GM21360 (cell line): ENCODE results near the gene OR6K3.
"Not testable (repeated sequence)": the region's sequence is repeated elsewhere in the genome, so short reads cannot be mapped to it uniquely, and the experiment has no call there.

Experiments
- ATAC-seq: cut with Tn5 transposase; IDR thresholded peaks from one replicate; pipeline ENCODE4 v1.9.1; 2021; ENCODE audit warnings: mild to moderate bottlenecking, moderate library complexity; ENCODE audit not compliant: unreplicated experiment

The OR6K3 gene

DNA sequence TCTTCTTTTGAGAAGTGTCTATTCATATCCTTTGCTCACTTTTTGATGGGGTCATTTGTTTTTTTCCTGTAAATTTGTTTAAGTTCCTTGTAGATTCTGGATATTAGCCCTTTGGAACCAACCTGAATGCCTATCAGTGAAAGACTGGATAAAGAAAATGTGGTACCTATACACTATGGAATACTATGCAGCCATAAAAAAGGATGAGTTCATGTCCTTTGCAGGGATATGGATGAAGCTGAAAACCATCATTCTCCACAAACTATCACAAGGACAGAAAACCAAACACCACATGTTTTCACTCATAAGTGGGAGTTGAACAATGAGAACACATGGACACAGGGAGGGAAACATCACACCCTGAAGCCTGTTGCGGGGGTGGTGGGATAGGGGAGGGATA lies 32.2 kb downstream of the OR6K3 start:
- ATAC-seq: not testable (repeated sequence)

DNA sequence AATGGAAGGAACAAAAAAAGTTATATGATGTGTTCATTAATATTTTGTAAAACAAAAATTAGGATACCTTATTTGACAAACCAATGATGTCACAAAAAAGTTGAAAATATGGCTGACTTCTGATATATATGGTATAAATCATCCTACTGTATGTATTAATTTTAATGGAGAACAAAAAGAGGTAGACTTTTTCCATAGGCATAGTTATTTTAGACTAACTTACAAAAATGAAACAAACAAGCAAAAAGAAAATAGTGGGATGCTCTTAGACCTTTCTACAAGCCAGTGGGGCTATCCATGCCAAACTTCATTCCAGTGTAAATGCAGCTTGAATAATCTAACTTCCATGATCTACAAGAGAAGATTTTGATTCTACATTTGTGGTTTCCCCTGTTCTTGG lies 33.5 kb downstream of the OR6K3 start:
- ATAC-seq: no peak

DNA sequence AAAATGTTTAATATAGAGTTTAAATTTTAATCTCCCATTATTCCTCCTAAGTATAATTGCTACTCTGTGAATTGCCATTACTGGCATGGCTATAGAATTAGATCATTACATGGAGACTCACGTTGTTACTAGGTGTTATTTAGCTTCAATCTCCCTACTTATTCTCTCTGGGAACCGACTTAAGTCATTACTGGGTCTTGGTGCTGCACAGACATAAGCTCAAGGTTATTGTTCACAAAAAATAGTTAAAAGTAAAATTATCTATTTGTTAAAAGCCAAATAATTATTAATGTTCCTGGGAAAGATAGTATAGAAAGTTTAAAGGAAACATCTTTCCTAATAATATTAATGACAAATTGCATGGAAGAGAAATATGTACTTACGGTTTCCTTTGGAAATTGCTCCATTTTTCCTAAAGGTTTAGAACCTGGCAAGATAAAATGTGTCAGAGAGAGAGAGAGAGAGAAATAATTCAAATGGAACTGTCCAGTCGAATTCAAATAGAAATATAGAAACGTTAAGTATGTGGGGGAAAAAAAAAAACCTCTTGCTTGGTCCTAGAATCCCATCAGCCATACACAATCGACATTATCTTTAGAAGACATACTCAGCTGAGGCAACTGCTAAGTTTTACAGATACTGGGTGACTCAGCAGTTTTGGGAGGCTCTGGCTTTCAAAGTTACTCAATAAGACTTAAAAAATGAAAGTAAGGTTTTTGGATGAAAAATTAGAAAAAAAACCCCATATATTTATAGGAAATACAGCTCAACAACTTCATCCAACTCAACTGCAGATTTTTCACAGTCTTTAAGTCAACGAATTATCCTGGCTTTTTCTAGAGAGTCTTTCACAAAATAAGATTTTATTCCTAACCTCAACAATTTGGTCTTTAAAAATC lies 34.2 kb downstream of the OR6K3 start, which contains the start of gene SPTA1:
SPTA1 (minus strand) TSS at position 605 of the 899 bp plus-strand sequence; CDS start at position 407, 198 bp downstream.
- no peak for ATAC-seq

DNA sequence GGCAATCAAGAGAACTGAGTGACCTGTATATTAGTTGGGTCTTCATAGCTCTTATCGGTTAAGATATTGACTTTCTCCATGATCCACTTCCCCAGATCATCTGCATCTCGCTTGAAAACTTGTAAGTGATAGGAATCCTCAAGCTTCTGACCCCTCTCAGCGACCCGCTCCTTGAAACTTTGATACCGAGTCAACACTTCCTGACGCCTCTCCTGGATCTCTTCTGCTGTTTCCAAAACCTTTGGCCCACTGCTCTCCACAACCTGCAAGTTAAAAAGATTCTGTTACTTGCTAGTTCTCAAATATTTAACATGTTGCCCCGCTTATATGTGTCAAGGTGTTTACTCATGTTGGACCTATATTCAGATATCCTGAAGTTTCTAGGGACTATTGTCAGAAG lies 35.4 kb downstream of the OR6K3 start:
- ATAC-seq: no peak

DNA sequence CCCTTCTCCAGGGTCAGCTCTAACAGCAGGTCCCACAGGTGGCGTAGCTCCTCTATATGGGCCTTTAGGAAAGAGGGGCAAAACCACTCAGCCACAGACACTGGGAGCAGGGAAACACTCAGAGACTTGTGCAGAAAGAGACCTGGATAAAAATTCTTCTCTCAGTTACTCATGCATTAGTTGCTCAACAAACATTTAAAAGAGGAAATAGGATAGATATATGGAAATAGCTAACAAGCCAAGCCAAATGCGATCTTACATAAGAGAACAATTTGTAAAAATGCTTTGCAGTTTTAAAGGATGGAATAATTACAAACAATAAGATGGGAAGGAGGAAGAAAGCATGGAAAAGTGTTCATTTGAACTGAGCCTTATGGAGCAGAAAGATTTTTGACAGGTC lies 38.9 kb downstream of the OR6K3 start:
- no peak for ATAC-seq

DNA sequence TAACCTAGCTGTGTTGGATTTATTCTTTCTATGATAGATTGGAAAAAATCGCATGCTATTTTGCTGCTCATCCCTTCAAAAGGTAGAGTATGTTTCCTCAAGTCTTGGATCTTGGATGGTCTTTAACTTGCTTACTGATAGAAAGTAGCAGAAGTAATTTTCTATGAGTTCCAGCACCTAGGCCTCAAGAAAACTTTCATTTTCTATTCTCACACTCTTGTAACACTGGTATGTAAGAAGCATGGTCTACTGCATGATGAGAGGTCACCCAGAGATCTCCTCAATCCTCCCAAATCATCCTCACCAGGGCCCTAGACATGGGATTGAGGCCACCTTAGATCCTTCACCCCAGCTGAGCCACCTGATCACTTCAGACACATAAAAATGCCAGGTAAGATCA lies 41.2 kb downstream of the OR6K3 start:
- ATAC-seq: no peak

DNA sequence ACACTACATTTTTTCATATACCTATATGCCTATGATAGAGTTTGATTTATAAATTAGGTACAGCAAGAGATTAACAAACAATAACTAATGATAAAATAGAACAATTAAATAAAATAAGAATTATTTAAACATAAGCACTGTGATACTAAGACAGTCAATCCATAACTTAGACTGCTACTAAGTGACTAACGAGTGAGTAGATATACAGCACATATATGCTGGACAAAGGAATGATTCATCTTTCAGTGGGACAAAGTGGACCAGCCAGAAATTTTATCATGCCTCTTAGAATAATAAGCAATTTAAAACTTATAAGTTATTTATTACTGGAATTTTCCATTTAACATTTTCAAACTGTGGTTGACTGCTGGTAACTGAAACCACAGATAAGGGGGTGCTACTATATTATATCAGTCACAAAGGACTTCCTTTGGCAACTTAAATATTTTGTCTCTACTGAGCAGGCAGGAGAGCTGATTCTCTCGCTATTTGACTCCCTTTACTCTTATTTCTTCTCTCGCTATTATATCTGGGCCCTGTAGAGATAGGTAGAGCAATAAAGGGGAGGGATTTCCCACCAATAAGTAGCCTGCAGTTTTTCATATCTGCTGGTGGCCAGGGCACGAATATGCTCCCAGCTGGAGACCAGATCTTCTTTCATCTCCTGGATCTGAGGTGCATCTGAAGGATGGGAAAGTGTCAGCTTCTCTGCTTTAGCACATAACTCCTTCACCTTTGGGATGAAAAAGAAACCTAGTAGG lies 44.8 kb downstream of the OR6K3 start:
- ATAC-seq: no peak

DNA sequence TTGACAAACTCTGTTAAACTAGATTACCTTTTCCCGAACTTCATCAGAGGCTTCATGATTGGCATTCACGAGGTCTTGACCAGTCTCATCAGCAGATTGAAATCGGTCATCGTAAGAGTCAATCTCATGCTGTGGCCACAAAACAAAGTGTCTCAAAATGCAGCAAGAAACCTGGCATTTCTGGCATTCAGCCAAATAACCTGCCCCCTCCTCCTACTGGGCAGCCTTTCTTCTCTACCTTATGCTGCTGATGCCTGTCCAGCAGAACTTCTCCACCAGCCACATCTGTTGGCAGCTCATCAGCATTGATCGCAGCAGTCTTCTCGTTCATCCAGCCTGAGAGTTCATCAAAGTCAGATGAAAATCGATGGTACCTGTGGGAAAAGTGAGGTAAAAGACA lies 46.2 kb downstream of the OR6K3 start:
- no peak for ATAC-seq
